Measurements from ENCODE around the gene TMED10. TPM values are rescaled to one million over a fixed set of nuclear protein-coding genes. Genes with fewer than 3 reads are reported as not detected.

Gene TMED10
- total RNA-seq, 1 donor from 2014 or later = 286 TPM

GRCh38 chr14:75201087-75201486 is 24.7 kb upstream of the TMED10 start:
- TF ChIP-seq CTCF (IDR thresholded peaks at IDR 0.05) = no peak
- no peak overlapping the region for H3K27ac ChIP-seq
- ATAC-seq (no peak), DNase-seq (no peak)
- no peaks in the 10 kb centered on the region for H3K9me3 ChIP-seq
- no peaks in the 10 kb centered on the region for H3K36me3 ChIP-seq
- H3K4me1 ChIP-seq = peaks cover 31% of the 10 kb centered on the region
- H3K4me3 ChIP-seq = no peak overlapping the region
- intact Hi-C loops (cut with DNase I) = no loop called here
- no peaks in the 10 kb centered on the region for H3K27me3 ChIP-seq (ENCODE audit: low read depth)

DNA sequence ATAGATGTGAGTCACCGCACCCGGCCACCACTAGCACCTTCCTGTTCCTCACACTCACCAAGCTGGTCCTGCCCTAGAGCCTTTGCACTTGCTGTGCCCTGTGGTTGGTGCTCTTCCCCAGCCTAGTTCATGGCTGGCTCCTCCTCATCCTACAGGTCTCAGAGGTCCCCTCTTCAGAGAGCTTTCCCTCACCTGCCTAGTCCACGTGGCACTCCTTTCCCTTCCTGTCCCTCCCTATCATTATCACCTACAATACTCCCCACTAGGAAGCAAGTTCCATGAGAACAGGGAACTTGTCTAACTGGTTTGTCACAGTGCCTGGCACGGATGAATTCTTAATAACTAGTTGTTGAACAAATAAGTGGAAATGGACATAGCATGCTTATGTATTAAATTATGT is 24.0 kb upstream of the TMED10 start:
- no peak overlapping the region for H3K4me3 ChIP-seq
- ATAC-seq = peak; percentile 76 to 88
- TF ChIP-seq CTCF (IDR thresholded peaks at IDR 0.05) = no peak

GRCh38 chr14:75198291-75198933 is 22.0 kb upstream of the TMED10 start:
- DNase-seq = no peak
- peak in 1 of 2 donors; percentile 3 for ATAC-seq
- no peak overlapping the region for H3K27ac ChIP-seq
- no peaks in the 10 kb centered on the region for H3K27me3 ChIP-seq (ENCODE audit: low read depth)
- intact Hi-C loops (cut with DNase I) = no loop called here
- peaks cover 25% of the 10 kb centered on the region for H3K4me1 ChIP-seq
- H3K36me3 ChIP-seq = no peaks in the 10 kb centered on the region
- no peak for TF ChIP-seq CTCF (IDR thresholded peaks at IDR 0.05)
- H3K4me3 ChIP-seq = no peak overlapping the region
- H3K9me3 ChIP-seq = no peaks in the 10 kb centered on the region

More for the DNA sequence above, 24.0 kb upstream of the TMED10 start:
- H3K27me3 ChIP-seq (ENCODE audit: low read depth) = no peaks in the 10 kb centered on the region
- peak overlapping the region; percentile 18 for H3K27ac ChIP-seq
- no peaks in the 10 kb centered on the region for H3K9me3 ChIP-seq
- no peaks in the 10 kb centered on the region for H3K36me3 ChIP-seq
- DNase-seq = peak; percentile 71
- intact Hi-C loops (cut with DNase I) = no loop called here
- H3K4me1 ChIP-seq = peaks cover 26% of the 10 kb centered on the region

- no peaks in the 10 kb centered on the region for H3K9me3 ChIP-seq
- peaks cover 25% of the 10 kb centered on the region for H3K4me1 ChIP-seq
- no peaks in the 10 kb centered on the region for H3K27me3 ChIP-seq (ENCODE audit: low read depth)
- ATAC-seq (no peak), DNase-seq (no peak)
- intact Hi-C loops (cut with DNase I) = no loop called here
- H3K27ac ChIP-seq = no peak overlapping the region
- no peak for TF ChIP-seq CTCF (IDR thresholded peaks at IDR 0.05)
- H3K36me3 ChIP-seq = no peaks in the 10 kb centered on the region
- no peak overlapping the region for H3K4me3 ChIP-seq
Measured at GRCh38 chr14:75197338-75197737, 20.9 kb upstream of the TMED10 start.

- Histone ChIP-seq H3K27ac (peak overlapping the region; percentile 18), H3K9me3 (no peaks in the 10 kb centered on the region), H3K4me3 (no peak overlapping the region), H3K27me3 (ENCODE audit: low read depth) (no peaks in the 10 kb centered on the region), H3K4me1 (peaks cover 25% of the 10 kb centered on the region), H3K36me3 (no peaks in the 10 kb centered on the region)
- peak; percentile 70 to 76 for ATAC-seq
- intact Hi-C loops (cut with DNase I) = no loop called here
- no peak for TF ChIP-seq CTCF (IDR thresholded peaks at IDR 0.05)
- peak; percentile 52 for DNase-seq
Measured at GRCh38 chr14:75196468-75196867, 20.1 kb upstream of the TMED10 start.

Measured in lower lobe of right lung (tissue), 2 donors.